NCI-H1092 (cell line): ENCODE measurements around the gene IL17RE.
"Not testable (repeated sequence)": the region's sequence is repeated elsewhere in the genome, so short reads cannot be mapped to it uniquely, and the experiment has no call there.

Experiments
- DNase-seq: peaks from one replicate; lab custom pipeline; 2025; lab: John Stamatoyannopoulos, UW

IL17RE gene

GRCh38 chr3:9879830-9880549 lies 22.7 kb upstream of the IL17RE start, which contains the start of gene CIDEC:
CIDEC (minus strand) TSS chr3:9880253; CDS start chr3:9878486, 1,767 bp downstream.
- DNase-seq: no peak

GRCh38 chr3:9881441-9881840 lies 21.2 kb upstream of the IL17RE start:
- DNase-seq: no peak

- DNase-seq: no peak
Observed at GRCh38 chr3:9883706-9884554, 18.7 kb upstream of the IL17RE start.

GRCh38 chr3:9884555-9885165 lies 18.0 kb upstream of the IL17RE start:
- DNase-seq: no peak

- DNase-seq: no peak
Observed at GRCh38 chr3:9886328-9886727, 16.3 kb upstream of the IL17RE start.

GRCh38 chr3:9887480-9887879 lies 15.2 kb upstream of the IL17RE start:
- no peak for DNase-seq

GRCh38 chr3:9888540-9888939 lies 14.1 kb upstream of the IL17RE start:
- no peak for DNase-seq

GRCh38 chr3:9889405-9889804 lies 13.2 kb upstream of the IL17RE start:
- no peak for DNase-seq

GRCh38 chr3:9890249-9891071 lies 12.2 kb upstream of the IL17RE start, which contains the start of gene JAGN1:
JAGN1 (plus strand) TSS chr3:9890610; CDS start chr3:9890723, 113 bp downstream.
- peak; percentile 69 for DNase-seq

- no peak for DNase-seq
Observed at GRCh38 chr3:9891072-9891622, 11.5 kb upstream of the IL17RE start.

- no peak for DNase-seq
Observed at GRCh38 chr3:9893739-9894138, 8.9 kb upstream of the IL17RE start.

GRCh38 chr3:9895715-9896114 lies 6.9 kb upstream of the IL17RE start:
- DNase-seq: not testable (repeated sequence)

- not testable (repeated sequence) for DNase-seq
Observed at GRCh38 chr3:9896755-9897407, 5.8 kb upstream of the IL17RE start.

- no peak for DNase-seq
Observed at GRCh38 chr3:9897408-9898372, 5.0 kb upstream of the IL17RE start.

GRCh38 chr3:9898467-9899241 lies 4.0 kb upstream of the IL17RE start:
- no peak for DNase-seq

- no peak for DNase-seq
Observed at GRCh38 chr3:9899289-9899791, 3.3 kb upstream of the IL17RE start.

GRCh38 chr3:9900965-9901415 lies 1.7 kb upstream of the IL17RE start:
- not testable (repeated sequence) for DNase-seq

GRCh38 chr3:9901967-9902366 lies 681 bp upstream of the IL17RE start:
- DNase-seq: no peak

- DNase-seq: no peak
Observed at GRCh38 chr3:9903238-9903624, 583 bp downstream of the IL17RE start.
